GM19395 (cell line): ENCODE results near the gene DTD2.
"Not testable (repeated sequence)": the region's sequence is repeated elsewhere in the genome, so short reads cannot be mapped to it uniquely, and the experiment has no call there.

Experiments used
- ATAC-seq: cut with Tn5 transposase; IDR thresholded peaks from one replicate; pipeline ENCODE4 v1.9.1; 2021; ENCODE audit warnings: mild to moderate bottlenecking, moderate library complexity; ENCODE audit not compliant: unreplicated experiment

DTD2 gene

DNA sequence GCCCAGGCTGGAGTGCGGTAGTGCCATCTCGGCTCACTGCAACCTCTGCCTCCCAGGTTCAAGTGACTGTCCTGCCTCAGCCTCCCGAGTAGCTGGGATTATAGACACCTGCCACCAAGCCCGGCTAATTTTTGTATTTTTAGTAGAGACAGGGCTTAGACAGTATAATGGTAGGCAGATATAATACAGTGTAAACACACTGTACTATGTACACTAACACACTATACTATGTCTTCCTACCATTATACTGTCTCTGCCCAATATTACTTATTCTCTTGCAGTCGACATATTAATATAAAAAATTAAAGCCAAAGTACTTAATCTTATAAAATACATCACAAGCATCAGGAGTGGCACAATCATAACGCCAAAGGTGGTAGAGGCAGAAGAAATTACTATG is 15.0 kb downstream of the DTD2 start:
- no peak for ATAC-seq

DNA sequence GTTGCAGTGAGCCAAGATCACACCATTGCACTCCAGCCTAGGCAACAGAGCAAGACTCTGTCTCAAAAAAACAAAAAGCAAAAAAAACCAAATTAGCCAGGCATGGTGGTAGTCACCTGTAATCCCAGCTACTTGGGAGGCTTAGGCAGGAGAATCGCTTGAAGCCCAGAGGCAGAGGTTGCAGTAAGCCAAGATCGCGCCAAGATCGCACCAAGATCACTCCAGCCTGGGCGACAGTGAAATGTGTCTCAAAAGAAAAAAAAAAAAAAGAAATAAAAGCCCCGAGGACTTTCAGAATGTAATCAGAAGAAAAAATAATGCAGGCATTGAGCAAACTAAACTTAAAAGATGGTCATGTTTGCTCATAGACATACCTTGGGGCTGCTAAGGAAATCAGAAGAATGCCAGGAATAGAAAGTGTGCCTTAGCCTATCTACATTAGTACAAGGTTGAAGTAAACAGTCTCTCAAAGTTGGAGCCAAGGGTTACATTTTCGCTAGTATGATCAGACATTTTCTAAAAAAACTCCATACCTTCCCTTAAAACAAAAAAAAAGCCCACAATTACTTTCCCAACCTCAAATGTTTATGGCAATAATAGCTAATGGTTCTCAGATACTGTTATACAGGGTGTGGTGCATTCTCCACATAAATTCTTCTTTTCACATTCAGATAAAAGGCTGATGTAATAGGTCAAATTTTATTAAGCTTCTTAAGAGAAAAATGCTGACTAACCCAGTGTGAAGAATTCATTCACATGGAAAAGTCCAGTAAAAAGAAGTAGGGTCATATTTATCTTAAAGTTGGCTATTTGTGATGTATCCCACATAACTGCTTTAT is 15.8 kb downstream of the DTD2 start:
- no peak for ATAC-seq

DNA sequence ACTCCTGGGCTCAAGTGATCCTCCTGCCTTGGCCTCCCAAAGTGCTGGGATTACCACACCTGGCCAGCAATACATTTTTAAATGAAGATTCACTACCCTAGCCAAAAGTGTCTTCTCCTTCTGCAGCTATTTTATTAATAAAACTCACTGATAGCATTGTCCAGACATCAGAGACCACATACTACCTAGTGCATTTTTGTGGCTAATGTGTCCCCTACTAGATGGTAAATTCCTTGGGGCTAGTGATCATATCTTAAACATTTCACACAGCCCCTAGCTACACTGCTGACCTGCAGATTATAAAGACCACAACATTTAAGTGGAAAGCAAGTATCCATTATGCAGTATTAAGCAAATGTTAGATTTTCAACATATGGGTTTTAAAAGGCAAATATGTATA is 17.0 kb downstream of the DTD2 start:
- ATAC-seq: no peak

DNA sequence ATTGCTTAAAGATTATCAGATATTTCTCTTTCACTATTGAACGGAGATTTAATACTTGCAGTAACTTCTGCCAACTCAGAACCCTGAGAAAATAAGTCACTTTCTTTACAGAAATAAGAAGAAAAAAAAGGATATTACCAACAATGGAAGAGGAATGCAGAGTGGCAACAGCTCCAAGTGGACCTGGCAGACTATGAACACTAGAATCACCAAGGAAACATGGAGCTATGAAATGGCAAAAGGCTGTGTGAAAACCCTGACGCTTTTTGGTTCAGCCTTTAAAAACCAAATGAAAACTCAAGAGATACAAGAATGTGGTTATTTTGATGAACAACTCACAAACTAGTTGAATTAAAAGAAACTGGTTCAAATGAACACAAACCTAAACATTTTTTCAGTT is 17.7 kb downstream of the DTD2 start:
- no peak for ATAC-seq

DNA sequence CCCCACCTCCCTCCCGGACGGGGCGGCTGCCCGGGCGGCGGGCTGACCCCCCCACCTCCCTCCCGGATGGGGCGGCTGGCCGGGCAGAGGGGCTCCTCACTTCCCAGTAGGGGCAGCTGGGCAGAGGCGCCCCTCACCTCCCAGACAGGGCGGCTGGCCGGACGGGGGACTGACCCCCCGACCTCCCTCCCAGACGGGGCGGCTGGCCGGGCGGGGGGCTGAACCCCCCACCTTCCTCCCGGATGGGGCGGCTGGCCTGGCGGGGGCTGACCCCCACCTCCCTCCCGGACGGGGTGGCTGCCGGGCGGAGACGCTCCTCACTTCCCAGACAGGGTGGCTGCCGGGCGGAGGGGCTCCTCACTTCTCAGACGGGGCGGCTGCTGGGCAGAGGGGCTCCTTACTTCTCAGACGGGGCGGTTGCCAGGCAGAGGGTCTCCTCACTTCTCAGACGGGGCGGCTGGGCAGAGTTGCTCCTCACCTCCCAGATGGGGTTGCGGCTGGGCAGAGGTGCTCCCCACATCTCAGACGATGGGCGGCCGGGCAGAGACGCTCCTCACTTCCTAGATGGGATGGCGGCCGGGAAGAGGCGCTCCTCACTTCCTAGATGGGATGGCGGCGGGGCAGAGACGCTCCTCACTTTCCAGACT is 20.1 kb downstream of the DTD2 start:
- ATAC-seq: not testable (repeated sequence)

DNA sequence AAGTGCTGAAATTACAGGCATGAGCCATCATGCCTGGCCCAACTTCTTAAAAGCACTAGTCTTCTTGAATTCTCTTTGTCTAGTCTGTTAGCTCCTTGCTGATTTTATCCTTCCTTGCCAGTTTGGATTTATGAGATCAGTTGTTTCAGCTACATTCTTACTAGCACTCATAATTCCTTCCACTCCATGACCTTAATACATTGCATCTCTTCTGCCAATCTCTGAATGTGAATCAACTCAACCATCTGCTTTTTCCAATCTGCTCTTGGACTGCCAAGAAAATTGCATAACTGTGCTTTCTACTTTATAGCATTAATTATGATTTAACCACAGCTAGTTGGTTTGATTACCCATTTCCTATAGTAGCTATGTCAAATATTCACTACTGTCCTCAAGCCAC is 22.0 kb downstream of the DTD2 start:
- ATAC-seq: no peak

DNA sequence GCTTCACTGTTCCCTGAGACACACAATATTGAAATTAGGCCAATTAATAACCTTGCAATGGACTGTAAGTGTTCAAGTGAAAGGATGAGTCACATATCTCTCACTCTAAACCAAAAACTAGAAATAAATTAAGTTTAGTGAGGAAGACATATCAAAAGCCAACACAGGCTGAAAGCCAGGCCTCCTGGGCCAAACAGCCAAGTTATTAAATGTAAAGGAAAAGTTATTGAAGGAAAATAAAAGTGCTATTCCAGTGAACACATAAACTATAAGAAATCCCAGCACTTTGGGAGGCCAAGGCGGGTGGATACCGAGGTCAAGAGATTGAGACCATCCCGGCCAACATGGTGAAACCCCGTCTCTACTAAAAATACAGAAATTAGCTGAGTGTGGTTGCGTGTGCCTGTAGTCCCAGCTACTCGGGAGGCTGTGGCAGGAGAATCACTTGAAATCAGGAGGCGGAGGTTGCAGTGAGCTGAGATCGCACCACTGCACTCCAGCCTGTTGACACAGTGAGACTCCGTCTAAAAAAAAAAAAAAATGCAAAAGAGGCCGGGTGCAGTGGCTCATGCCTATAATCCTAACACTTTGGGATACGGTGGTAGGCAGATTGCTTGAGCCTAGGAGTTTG is 26.6 kb downstream of the DTD2 start:
- no peak for ATAC-seq

DNA sequence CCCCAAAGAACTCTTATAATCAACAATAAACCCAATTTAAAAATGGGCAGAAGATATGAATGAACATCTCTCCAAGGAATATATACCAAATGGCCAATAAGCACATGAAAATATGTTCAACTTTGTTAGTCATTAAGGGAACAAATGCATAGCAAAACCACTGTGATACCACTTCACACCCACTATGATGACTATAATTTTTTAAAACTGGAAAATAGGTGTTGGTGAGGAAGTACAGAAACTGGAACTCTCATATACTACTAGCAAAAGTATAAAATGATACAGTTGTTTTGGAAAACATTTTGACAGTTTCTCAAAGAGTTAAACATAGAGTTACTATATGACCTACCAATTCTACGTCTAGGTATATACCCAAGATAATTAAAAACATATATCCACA is 27.5 kb downstream of the DTD2 start:
- ATAC-seq: no peak

DNA sequence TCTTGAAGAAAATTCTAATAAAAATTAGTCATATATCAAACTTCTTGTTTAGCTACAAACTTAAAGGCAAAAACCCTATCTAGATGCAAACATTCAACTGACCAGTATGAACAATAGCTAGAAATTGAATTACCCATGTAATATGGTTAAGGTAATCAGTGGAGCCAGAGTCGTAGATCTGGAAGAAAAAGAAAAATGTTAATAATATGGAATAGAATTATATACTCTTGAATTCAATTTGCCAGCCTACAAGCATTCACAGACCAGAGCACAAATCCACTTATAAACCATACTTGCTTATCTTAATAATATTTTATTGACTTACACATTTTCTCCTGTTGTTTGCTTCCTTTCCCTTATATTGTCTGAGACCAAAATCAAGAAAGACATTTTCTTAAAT is 29.3 kb downstream of the DTD2 start:
- no peak for ATAC-seq

DNA sequence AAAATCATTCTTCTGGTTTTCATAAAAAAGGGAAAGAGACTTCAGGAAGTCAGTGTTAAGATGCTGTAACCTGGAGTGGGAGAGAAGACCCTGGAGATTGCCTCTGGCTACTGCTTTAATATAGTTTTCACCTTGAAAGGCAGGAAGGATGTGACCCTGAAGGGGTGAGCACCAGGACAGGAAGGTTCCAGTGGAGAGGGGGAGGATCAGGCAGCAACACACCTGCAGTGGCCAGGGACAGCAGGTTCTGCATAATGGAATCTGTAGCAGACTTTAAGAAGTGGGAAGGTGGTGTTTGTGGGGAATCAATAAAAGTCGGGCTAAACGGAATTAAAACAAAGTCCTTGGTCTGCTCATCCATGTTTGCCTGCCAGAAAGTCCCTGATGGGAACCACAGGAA is 30.6 kb downstream of the DTD2 start:
- no peak for ATAC-seq

DNA sequence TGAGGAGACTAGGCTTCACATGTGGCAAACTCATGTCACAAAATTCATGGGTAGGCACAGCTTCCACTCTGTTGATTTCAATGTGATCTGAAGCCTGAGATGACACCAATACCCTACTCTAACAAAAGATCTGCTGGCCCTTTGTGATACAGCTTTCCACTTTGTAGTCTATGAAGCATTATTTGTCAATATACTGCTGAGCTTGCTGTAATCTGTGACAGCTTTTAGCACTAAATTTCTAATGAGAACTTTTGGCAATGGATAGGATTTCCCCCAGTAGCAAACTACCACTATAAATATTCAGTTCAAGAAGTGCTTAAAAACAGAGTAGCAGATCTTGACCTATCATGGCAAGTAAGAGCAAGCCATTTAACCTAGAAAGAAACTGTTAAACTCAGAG is 31.4 kb downstream of the DTD2 start:
- no peak for ATAC-seq

DNA sequence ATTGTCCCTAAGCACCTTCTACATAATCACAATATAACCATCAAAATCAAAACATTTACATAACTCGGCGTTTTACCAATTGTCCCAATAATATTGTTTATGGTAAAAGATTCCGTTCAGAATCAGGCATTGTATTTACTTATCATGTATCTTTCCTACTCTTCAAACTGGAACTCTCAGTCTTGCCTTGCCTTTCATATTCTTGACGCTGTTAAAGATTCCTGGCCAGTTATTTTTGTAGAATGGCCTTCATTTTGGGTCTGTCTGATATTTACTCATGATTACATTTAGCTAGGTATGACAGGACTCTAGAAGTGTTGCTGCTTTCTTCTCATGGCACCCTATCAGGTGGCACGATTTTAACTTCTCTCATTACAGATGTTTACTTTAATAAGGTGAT is 36.1 kb downstream of the DTD2 start:
- no peak for ATAC-seq

DNA sequence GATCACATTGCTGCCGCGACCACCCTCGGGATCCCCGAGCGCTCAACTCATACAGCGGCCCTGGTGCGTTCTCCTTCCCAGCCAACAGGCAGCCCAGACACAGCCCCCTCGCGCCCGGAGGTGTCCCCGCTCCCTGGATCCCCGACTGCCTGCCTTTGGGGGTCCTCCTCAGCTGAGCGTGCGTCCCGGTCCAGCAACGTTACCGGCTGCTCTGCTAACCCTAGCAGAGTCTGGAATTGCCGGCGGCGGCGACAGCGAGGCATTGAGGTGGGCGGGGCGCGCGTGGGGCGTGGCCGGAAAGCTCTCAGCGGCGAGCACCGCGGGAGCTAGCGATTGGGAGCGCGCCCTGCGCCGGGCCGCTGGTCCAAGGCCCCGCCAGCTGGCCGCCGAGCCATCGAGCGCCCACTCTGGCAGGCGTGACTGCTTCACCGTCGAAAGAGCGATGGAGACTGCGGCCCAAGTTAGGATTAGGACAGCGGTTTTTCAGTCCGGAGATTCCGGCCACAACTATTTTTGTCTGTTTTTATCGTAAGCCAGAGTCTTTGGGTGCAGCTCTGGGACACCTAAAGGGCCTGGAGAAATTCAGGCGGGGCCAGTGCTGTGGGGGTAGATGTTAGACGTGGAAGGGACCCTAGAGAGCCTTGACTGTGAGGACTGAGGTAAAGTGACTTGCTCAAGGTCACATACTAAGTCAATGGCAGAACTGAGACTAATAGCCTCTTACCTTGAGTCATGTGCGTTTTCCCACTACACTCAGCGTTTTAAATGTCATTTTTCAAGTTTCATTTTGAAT is 36.8 kb downstream of the DTD2 start, which contains the start of gene HEATR5A:
Gene HEATR5A (minus strand): TSS at position 232 of the 793 bp plus-strand sequence. CDS start 17,575 bp downstream, outside the sequence.
- ATAC-seq: peak; percentile 97

DNA sequence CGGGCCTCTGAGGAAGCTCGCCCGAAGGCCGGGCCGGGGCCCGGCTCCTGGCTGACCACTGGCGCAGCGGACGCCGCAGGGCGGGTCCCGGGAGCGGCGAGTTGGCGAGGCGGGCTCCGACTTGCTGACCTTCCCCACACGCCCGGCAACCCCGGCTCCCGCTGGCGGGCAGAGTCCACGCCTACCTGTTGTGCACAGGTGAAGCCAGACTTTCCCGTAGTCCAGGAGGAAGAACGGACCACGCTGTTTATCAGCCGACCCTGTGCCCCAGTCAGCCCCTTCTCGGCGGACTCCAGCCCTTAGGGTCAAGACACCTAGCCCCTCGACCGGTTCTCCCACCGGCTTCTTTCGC is 37.4 kb downstream of the DTD2 start:
- ATAC-seq: peak; percentile 27

DNA sequence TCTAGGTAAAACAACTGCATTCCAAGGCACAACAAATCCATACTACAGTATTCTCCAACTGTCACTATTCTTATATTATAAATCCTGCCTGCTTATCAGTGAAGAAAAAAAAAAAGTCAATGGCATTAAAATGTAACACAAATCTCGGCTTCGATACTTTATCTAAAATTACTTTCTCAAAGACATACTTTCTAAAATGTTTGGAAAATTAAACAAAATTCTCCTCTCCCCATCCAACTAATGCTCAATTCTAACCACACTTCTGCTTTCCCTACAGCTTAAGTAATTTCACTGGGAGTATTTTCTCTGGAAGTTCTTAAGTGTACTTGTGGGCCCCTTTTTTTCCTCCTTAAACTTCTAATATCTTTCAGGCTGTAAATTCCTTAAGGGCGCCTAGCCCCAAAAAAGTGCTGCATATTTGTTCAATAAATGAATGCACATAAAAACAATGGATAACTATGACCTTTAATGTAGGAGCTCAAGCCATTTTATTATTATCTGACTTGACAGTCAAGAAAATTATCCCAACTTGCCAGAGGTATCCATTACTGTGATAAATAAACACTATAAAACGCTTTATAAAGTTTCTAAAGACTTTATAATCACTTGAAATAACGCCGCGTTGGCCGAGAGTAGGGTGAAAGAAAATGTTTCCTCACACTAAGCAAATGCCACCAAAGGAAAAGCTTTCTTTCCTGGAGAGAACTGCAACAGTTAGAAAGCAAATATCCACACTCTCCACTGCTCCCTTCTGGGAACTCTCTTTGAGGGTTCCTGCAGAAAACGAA is 37.9 kb downstream of the DTD2 start:
- no peak for ATAC-seq

DNA sequence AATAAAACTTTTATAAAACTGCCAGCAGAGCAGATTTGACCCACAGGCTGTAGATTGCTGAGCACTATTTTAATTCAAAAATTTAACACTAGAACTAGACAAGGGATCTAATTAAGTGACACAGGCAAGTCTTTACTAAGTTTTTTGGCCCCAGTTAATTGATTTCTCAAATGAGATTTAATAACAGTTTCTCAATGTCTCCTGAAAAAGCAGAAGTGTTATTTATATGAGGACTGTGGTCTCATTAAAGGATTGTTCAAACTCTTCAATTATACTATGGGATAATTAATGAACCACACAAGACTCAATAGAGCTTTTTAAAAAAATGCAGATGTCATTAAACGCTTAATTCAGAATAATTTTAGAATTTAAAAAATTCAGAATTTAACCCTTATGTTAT is 38.9 kb downstream of the DTD2 start:
- ATAC-seq: no peak

DNA sequence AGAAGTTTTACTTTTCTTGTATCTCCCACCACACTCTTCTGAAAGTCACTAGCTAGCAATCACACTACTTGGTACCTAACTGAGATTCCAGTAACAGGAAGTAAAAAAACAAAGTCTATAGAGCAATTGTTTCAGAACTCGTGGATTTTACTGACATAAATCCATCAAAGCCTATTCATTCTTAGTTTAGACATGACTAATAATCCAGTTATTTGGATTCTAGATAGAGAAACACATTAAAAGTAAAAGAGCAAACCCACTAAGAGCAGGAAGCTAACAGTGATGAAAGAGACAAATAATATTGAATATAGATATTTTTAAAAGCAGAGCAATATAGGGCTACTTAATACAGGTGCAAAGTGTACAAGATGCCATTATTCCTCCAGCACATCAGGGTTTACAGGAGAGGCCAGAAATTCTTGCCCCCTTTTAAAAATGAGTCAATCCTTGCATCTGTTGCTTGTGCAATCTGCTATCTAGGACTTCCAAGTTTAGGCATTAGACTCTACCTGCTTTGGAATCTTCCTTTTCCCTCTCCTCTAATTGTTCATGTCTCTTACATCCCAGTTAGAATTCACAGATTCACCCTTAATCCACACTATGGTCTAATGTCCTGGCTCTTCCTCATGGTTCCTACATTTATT is 43.0 kb downstream of the DTD2 start:
- ATAC-seq: no peak

DNA sequence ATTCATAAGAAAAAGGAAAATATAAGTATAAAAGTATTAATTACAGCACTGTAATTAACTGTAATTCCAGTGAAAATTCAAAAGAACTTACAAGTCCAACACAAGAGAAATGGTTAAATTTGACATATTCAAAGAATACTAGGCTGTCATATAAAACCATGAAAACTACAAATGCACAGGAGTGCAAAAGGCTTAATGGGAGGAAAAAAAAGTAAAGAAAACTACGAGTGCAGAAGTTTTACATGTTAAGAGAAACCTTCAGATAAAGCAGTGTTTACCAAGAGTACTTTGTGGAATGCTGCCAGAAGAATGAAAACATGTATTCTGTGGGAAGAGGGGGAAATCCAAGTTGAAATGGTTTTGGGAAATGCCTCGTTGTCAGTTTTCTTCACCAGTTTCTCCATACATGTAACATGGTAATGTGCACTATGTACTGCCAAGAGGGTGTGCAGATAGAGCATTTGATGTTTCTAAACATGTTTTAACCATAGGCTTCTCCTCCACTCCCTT is 46.0 kb downstream of the DTD2 start:
- ATAC-seq: no peak

DNA sequence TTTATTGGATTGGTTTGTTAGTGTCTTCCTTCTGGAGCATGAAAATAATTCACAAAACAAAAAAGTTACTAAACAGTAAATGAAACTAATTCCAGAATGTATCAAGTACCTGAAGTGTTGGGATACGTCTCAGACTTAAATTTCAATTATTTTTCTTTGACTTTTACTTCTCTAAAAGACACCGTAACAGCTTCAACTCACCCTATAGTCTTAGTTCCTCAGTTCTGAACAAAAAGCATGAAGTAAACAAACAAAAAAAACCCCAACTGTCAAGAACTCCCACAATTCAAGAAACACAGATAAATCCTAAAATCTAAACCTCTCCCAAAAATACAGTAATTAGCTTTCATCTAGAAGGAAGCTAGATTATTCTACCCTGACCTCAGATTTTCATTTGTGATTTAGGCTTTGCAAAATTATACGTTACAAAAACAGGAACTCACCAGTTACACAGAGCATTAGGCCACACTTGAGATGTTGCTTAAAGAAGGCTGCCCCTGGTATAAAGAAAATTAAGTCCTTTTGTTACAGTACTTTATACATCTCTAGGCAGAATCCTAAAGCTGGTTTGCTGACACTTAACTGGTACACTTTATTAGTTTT is 47.2 kb downstream of the DTD2 start:
- no peak for ATAC-seq
